HepG2 (cell line): ENCODE measurements around the gene RBM23. TPM values are rescaled to one million over a fixed set of nuclear protein-coding genes. Genes with fewer than 3 reads are reported as not detected.
"Not testable (repeated sequence)": the region's sequence is repeated elsewhere in the genome, so short reads cannot be mapped to it uniquely, and the experiment has no call there.

Source experiments
- ATF7 ChIP-seq, 2 experiments: fragments of 450-650 bp in 1 of 2; sonication (generic) in 1 of 2; formaldehyde crosslinking in 1 of 2; IDR thresholded peaks; 2 replicates each; pipeline versions ENCODE4 v1.4.0 to v1.6.1; 2016 to 2020; ENCODE audit warnings: antibody characterized with exemption in 1 of 2, mild to moderate bottlenecking in 1 of 2, missing genetic modification reagents in 1 of 2
- BCL6 ChIP-seq: IDR thresholded peaks from 2 replicates; pipeline ENCODE4 v1.6.1; 2016; ENCODE audit warnings: missing genetic modification reagents, missing compliant biosample characterization
- FOXJ3 ChIP-seq: sonication (generic); formaldehyde crosslinking; IDR thresholded peaks from 2 replicates; pipeline ENCODE4 v1.4.0; 2020; ENCODE audit warnings: missing genetic modification reagents, mild to moderate bottlenecking, borderline replicate concordance
- GATAD2A ChIP-seq: IDR thresholded peaks from 2 replicates; pipeline ENCODE4 v1.6.1; 2016
- MIXL1 ChIP-seq: IDR thresholded peaks from 2 replicates; pipeline ENCODE4 v1.6.1; 2016
- NCOA2 ChIP-seq: sonication (generic); formaldehyde crosslinking; IDR thresholded peaks from 2 replicates; pipeline ENCODE4 v1.8.0; 2022; ENCODE audit warnings: inconsistent platforms
- NKX3-1 ChIP-seq: sonication (generic); formaldehyde crosslinking; IDR thresholded peaks from 2 replicates; pipeline ENCODE4 v1.5.0; 2020; ENCODE audit warnings: missing genetic modification reagents
- NR2F6 ChIP-seq, 2 experiments: IDR thresholded peaks; 2 replicates each; pipeline ENCODE4 v1.6.1; 2016; ENCODE audit warnings: antibody characterized with exemption in 1 of 2, mild to moderate bottlenecking in 1 of 2
- RARA ChIP-seq: IDR thresholded peaks from 2 replicates; pipeline ENCODE4 v1.6.1; 2016; ENCODE audit warnings: missing genetic modification reagents, missing compliant biosample characterization
- SP5 ChIP-seq: IDR thresholded peaks from 2 replicates; pipeline ENCODE4 v1.6.1; 2016; ENCODE audit warnings: low read depth, borderline replicate concordance
- TP53 ChIP-seq: sonication (generic); formaldehyde crosslinking; conservative IDR thresholded peaks from 2 replicates; pipeline ENCODE4 v1.4.0; 2020; ENCODE audit warnings: missing genetic modification reagents
- ZFP1 ChIP-seq: IDR thresholded peaks from 2 replicates; pipeline ENCODE4 v1.6.1; 2016
- ZNF224 ChIP-seq: sonication (generic); formaldehyde crosslinking; IDR thresholded peaks from 2 replicates; pipeline ENCODE4 v1.5.0; 2020; ENCODE audit warnings: mild to moderate bottlenecking, missing genetic modification reagents
- ZNF317 ChIP-seq: sonication (generic); formaldehyde crosslinking; IDR thresholded peaks from 2 replicates; pipeline ENCODE4 v1.5.0; 2020; ENCODE audit warnings: mild to moderate bottlenecking, missing genetic modification reagents
- ZNF629 ChIP-seq: sonication (generic); formaldehyde crosslinking; conservative IDR thresholded peaks from 2 replicates; pipeline ENCODE4 v1.5.0; 2020; ENCODE audit warnings: missing genetic modification reagents
- ZNF644 ChIP-seq: IDR thresholded peaks from 2 replicates; pipeline ENCODE4 v1.6.1; 2016; ENCODE audit warnings: low read depth
- ZSCAN9 ChIP-seq: IDR thresholded peaks from 2 replicates; pipeline ENCODE4 v1.6.1; 2016; ENCODE audit warnings: borderline replicate concordance
- polyA plus RNA-seq, 8 experiments: library from polyadenylated mRNA; depleted of rRNA in 3 of 8; stranded (reverse) in 7 of 8; unstranded in 1 of 8; fragments of >200 nt; fragmentation: Illumina TruSeq in 4 of 8; extraction: Trizol in 4 of 8; gene quantifications; 2 replicates each; pipeline versions ENCODE4 v1.2.1 to v1.2.3, GENCODE V29; 2011 to 2016; ENCODE audit warnings: low read depth in 4 of 8, missing spikeins in 1 of 8, mixed read lengths in 1 of 8; ENCODE audit not compliant: insufficient read depth in 1 of 8
- total RNA-seq, 5 experiments: library from RNA; depleted of rRNA; stranded (reverse); fragments of >200 nt; fragmentation: Illumina TruSeq; extraction: Trizol; gene quantifications; 2 replicates each; pipeline ENCODE4 v1.2.3, GENCODE V29; 2016; ENCODE audit warnings: low read depth in 1 of 5
- TF ChIP-seq, protein P1 (sequence below): sonication (generic); formaldehyde crosslinking; IDR thresholded peaks from 2 replicates; pipeline ENCODE4 v1.4.0; 2020; ENCODE audit warnings: missing genetic modification reagents, borderline replicate concordance
- TF ChIP-seq, protein P2 (sequence below): sonication (generic); formaldehyde crosslinking; conservative IDR thresholded peaks from 2 replicates; pipeline ENCODE4 v1.4.0; 2020; ENCODE audit warnings: mild to moderate bottlenecking, missing genetic modification reagents, moderate library complexity
- TF ChIP-seq, protein P3 (sequence below): sonication (generic); formaldehyde crosslinking; IDR thresholded peaks from 2 replicates; pipeline ENCODE4 v1.8.1; 2023; ENCODE audit warnings: mild to moderate bottlenecking, moderate library complexity, missing genetic modification reagents
- TF ChIP-seq, protein P4 (sequence below): sonication (generic); formaldehyde crosslinking; IDR thresholded peaks from 2 replicates; pipeline ENCODE4 v1.4.0; 2020; ENCODE audit warnings: missing genetic modification reagents

The RBM23 gene
- total and polyA plus RNA-seq, 2 of the 13 experiments (the other 11 are each of a cell fraction or from before 2014, with no cell fraction given): 1.5 to 2.1 TPM

DNA sequence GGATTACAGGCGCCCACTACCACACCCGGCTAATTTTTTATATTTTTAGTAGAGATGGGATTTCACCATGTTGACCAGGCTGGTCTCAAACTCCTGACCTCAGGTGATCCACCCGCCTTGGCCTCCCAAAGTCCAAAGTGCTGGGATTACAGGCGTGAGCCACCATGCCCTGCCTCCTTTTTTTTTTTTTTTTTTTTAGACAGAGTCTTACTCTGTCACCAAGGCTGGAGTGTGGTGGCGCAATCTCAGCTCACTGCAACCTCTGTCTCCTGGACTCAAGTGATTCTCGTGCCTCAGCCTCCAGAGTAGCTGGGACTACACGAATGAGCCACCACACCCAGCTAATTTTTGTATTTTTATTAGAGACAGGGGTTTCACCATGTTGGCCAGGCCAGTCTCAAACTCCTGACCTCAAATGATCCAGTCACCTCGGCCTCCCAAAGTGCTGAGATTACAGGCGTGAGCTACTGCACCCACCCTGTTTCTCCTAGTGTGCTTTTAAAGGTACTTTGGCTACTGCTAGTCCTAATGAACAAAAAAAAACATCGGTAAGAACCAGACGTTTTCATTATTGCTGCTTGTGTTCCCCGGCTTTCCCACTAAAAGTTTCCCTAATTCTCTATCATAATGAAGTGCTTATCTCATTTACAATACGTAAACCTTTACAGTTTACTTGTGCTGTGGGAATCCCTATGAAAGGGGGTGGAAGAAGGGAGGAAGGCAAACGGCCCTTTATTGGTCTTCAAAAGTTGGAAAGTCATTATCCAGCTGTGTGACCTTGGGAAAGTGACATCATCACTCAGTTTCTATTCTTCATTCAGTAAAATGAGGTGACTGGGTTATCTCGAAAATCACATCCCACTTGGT lies 47.2 kb upstream of the RBM23 start (continued):
- TF ChIP-seq MIXL1 (CRISPR knock-in tag) (peak; percentile 74), SP5 (CRISPR knock-in tag) (peak; percentile 32; the same call in 1 of the 2 replicates), ATF7 (IDR thresholded peaks at IDR 0.05) (peak; percentile 95), ZFP1 (CRISPR knock-in tag) (peak; percentile 59; the same call in 1 of the 2 replicates), BCL6 (peak; percentile 34; the same call in 1 of the 2 replicates), FOXJ3 (peak; percentile 51; the same call in 1 of the 2 replicates), NKX3-1 (CRISPR knock-in tag) (0 out of 2 replicates have a peak, but pooled peaks have one; percentile 37), ZNF317 (0 out of 2 replicates have a peak, but pooled peaks have one; percentile 20), ZNF224 (CRISPR knock-in tag) (0 out of 2 replicates have a peak, but pooled peaks have one; percentile 42), TP53 (CRISPR knock-in tag) (0 out of 2 replicates have a peak, but pooled peaks have one; percentile 39), NR2F6 (IDR thresholded peaks at IDR 0.05) (peak; percentile 43), NR2F6 (CRISPR knock-in tag; IDR thresholded peaks at IDR 0.05) (peak; percentile 78), GATAD2A (CRISPR knock-in tag) (peak; percentile 71), ZSCAN9 (peak; percentile 8; the same call in 1 of the 2 replicates), NCOA2 (CRISPR knock-in tag) (peak; percentile 69), ZNF644 (peak; percentile 88), ZNF629 (peak; percentile 76), RARA (CRISPR knock-in tag) (peak; percentile 86)
- TF ChIP-seq, protein P1, sequence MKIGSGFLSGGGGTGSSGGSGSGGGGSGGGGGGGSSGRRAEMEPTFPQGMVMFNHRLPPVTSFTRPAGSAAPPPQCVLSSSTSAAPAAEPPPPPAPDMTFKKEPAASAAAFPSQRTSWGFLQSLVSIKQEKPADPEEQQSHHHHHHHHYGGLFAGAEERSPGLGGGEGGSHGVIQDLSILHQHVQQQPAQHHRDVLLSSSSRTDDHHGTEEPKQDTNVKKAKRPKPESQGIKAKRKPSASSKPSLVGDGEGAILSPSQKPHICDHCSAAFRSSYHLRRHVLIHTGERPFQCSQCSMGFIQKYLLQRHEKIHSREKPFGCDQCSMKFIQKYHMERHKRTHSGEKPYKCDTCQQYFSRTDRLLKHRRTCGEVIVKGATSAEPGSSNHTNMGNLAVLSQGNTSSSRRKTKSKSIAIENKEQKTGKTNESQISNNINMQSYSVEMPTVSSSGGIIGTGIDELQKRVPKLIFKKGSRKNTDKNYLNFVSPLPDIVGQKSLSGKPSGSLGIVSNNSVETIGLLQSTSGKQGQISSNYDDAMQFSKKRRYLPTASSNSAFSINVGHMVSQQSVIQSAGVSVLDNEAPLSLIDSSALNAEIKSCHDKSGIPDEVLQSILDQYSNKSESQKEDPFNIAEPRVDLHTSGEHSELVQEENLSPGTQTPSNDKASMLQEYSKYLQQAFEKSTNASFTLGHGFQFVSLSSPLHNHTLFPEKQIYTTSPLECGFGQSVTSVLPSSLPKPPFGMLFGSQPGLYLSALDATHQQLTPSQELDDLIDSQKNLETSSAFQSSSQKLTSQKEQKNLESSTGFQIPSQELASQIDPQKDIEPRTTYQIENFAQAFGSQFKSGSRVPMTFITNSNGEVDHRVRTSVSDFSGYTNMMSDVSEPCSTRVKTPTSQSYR (CRISPR knock-in tag): 0 out of 2 replicates have a peak, but pooled peaks have one; percentile 20
- TF ChIP-seq ATF7 (CRISPR knock-in tag; IDR thresholded peaks at IDR 0.05): not testable (repeated sequence)
- TF ChIP-seq, protein P2, sequence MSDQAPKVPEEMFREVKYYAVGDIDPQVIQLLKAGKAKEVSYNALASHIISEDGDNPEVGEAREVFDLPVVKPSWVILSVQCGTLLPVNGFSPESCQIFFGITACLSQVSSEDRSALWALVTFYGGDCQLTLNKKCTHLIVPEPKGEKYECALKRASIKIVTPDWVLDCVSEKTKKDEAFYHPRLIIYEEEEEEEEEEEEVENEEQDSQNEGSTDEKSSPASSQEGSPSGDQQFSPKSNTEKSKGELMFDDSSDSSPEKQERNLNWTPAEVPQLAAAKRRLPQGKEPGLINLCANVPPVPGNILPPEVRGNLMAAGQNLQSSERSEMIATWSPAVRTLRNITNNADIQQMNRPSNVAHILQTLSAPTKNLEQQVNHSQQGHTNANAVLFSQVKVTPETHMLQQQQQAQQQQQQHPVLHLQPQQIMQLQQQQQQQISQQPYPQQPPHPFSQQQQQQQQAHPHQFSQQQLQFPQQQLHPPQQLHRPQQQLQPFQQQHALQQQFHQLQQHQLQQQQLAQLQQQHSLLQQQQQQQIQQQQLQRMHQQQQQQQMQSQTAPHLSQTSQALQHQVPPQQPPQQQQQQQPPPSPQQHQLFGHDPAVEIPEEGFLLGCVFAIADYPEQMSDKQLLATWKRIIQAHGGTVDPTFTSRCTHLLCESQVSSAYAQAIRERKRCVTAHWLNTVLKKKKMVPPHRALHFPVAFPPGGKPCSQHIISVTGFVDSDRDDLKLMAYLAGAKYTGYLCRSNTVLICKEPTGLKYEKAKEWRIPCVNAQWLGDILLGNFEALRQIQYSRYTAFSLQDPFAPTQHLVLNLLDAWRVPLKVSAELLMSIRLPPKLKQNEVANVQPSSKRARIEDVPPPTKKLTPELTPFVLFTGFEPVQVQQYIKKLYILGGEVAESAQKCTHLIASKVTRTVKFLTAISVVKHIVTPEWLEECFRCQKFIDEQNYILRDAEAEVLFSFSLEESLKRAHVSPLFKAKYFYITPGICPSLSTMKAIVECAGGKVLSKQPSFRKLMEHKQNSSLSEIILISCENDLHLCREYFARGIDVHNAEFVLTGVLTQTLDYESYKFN (CRISPR knock-in tag): peak; percentile 83
- TF ChIP-seq, protein P3, sequence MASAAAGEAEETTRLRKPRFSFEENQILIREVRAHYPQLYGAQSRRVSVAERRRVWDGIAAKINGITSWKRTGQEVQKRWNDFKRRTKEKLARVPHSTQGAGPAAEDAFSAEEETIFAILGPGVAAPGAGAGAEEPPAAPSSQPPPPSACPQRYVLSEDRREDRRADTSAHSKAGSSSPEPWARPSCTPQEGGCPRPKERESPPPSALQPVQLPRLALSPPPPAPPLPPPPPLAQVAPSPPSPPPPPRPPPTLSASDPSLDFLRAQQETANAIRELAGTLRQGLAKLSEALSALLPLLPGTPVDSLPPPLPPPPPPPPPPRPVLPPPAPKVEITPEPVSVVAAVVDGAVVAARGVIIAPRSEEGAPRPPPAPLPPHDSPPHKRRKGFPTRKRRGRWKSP: peak; percentile 64; the same call in 1 of the 2 replicates
- TF ChIP-seq, protein P4, sequence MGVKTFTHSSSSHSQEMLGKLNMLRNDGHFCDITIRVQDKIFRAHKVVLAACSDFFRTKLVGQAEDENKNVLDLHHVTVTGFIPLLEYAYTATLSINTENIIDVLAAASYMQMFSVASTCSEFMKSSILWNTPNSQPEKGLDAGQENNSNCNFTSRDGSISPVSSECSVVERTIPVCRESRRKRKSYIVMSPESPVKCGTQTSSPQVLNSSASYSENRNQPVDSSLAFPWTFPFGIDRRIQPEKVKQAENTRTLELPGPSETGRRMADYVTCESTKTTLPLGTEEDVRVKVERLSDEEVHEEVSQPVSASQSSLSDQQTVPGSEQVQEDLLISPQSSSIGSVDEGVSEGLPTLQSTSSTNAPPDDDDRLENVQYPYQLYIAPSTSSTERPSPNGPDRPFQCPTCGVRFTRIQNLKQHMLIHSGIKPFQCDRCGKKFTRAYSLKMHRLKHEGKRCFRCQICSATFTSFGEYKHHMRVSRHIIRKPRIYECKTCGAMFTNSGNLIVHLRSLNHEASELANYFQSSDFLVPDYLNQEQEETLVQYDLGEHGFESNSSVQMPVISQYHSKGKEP (CRISPR knock-in tag): 0 out of 2 replicates have a peak, but pooled peaks have one; percentile 52
